ENCODE results near the gene IL10.

Gene IL10

GRCh38 chr1:206738370-206739366 lies 33.6 kb downstream of the IL10 start:
- H3K23ac ChIP-seq (ENCODE audit: low read depth, low read length, poor library complexity), result no peak overlapping the region
- H3K9ac ChIP-seq (ENCODE audit: low read depth, low read length, poor library complexity), result no peak overlapping the region
- no peak for DNase-seq (ENCODE audit: low spot score)
- no peak overlapping the region for H2BK12ac ChIP-seq (ENCODE audit: low read length)
- H3K36me3 ChIP-seq (replicated peaks in 1 of 2; ENCODE audit: control insufficient read depth in 2 of 2, insufficient read depth in 2 of 2, low read length in 2 of 2), result peaks cover 11 to 15% of the 10 kb centered on the region in 2 donors
- WGBS, 2 donors (ENCODE audit: extremely low coverage in 2 of 2, insufficient read length in 2 of 2, insufficient replicate concordance in 1 of 2), result no CpG with 5 or more reads among the region's 3 CpGs
- no peak overlapping the region for H2AK5ac ChIP-seq (ENCODE audit: low read depth, low read length)
- no peak overlapping the region for H2AFZ ChIP-seq (ENCODE audit: low read length)
- no peak overlapping the region for H3K4me3 ChIP-seq (ENCODE audit: low read length in 2 of 2)
- no peak overlapping the region for H4K91ac ChIP-seq (ENCODE audit: low read depth, low read length, poor library complexity)
- H2BK120ac ChIP-seq (ENCODE audit: low read depth, low read length), result no peak overlapping the region
- H4K8ac ChIP-seq (ENCODE audit: low read depth, low read length), result no peak overlapping the region
- no peaks in the 10 kb centered on the region for H3K9me3 ChIP-seq (replicated peaks in 1 of 2; ENCODE audit: control insufficient read depth in 2 of 2, insufficient read depth in 1 of 2, low read depth in 1 of 2, low read length in 2 of 2)
- no peak overlapping the region for H3K18ac ChIP-seq (ENCODE audit: low read length)
- no peaks in the 10 kb centered on the region for H3K79me1 ChIP-seq (ENCODE audit: low read depth, low read length)
- H3K27ac ChIP-seq (replicated peaks; ENCODE audit: low read length), result no peak overlapping the region
- H3K4me1 ChIP-seq (ENCODE audit: control insufficient read depth in 2 of 2, insufficient read depth in 1 of 2, low read depth in 1 of 2, low read length in 2 of 2), result peaks cover 3 to 17% of the 10 kb centered on the region in 2 donors
- no peak overlapping the region for H3K4me2 ChIP-seq (ENCODE audit: insufficient read depth, low read length, poor library complexity, severe bottlenecking)
- no peak overlapping the region for H3K14ac ChIP-seq (ENCODE audit: low read length)
- H2BK15ac ChIP-seq (ENCODE audit: low read length), result no peak overlapping the region
- H2BK5ac ChIP-seq (ENCODE audit: low read length), result no peak overlapping the region
- H3K27me3 ChIP-seq (ENCODE audit: control insufficient read depth in 3 of 3, insufficient read depth in 3 of 3, low read depth in 1 of 3, low read length in 3 of 3), result no peaks in the 10 kb centered on the region
- no peak overlapping the region for H3K4ac ChIP-seq (ENCODE audit: low read length)

- no peaks in the 10 kb centered on the region for H3K79me1 ChIP-seq (ENCODE audit: low read depth, low read length)
- peaks cover 3 to 15% of the 10 kb centered on the region in 2 donors for H3K4me1 ChIP-seq (ENCODE audit: control insufficient read depth in 2 of 2, insufficient read depth in 1 of 2, low read depth in 1 of 2, low read length in 2 of 2)
- WGBS, 2 donors (ENCODE audit: extremely low coverage in 2 of 2, insufficient read length in 2 of 2, insufficient replicate concordance in 1 of 2), result no CpG with 5 or more reads among the region's 3 CpGs
- no peak overlapping the region for H2BK12ac ChIP-seq (ENCODE audit: low read length)
- H2AK5ac ChIP-seq (ENCODE audit: low read depth, low read length), result no peak overlapping the region
- no peak overlapping the region for H4K8ac ChIP-seq (ENCODE audit: low read depth, low read length)
- H3K27ac ChIP-seq (replicated peaks; ENCODE audit: low read length), result no peak overlapping the region
- H3K9ac ChIP-seq (ENCODE audit: low read depth, low read length, poor library complexity), result no peak overlapping the region
- no peak overlapping the region for H3K14ac ChIP-seq (ENCODE audit: low read length)
- no peak overlapping the region for H2BK15ac ChIP-seq (ENCODE audit: low read length)
- no peak overlapping the region for H3K4ac ChIP-seq (ENCODE audit: low read length)
- H3K4me3 ChIP-seq (ENCODE audit: low read length in 2 of 2), result no peak overlapping the region
- no peaks in the 10 kb centered on the region for H3K9me3 ChIP-seq (replicated peaks in 1 of 2; ENCODE audit: control insufficient read depth in 2 of 2, insufficient read depth in 1 of 2, low read depth in 1 of 2, low read length in 2 of 2)
- H4K91ac ChIP-seq (ENCODE audit: low read depth, low read length, poor library complexity), result no peak overlapping the region
- H3K4me2 ChIP-seq (ENCODE audit: insufficient read depth, low read length, poor library complexity, severe bottlenecking), result no peak overlapping the region
- H3K23ac ChIP-seq (ENCODE audit: low read depth, low read length, poor library complexity), result peak overlapping the region; percentile 6
- H3K27me3 ChIP-seq (ENCODE audit: control insufficient read depth in 3 of 3, insufficient read depth in 3 of 3, low read depth in 1 of 3, low read length in 3 of 3), result no peaks in the 10 kb centered on the region
- no peak overlapping the region for H3K18ac ChIP-seq (ENCODE audit: low read length)
- no peak overlapping the region for H2BK5ac ChIP-seq (ENCODE audit: low read length)
- H2BK120ac ChIP-seq (ENCODE audit: low read depth, low read length), result no peak overlapping the region
- peaks cover 15 to 22% of the 10 kb centered on the region in 2 donors for H3K36me3 ChIP-seq (replicated peaks in 1 of 2; ENCODE audit: control insufficient read depth in 2 of 2, insufficient read depth in 2 of 2, low read length in 2 of 2)
- H2AFZ ChIP-seq (ENCODE audit: low read length), result no peak overlapping the region
- no peak for DNase-seq (ENCODE audit: low spot score)
Measured at GRCh38 chr1:206737729-206738201, 34.5 kb downstream of the IL10 start.

GRCh38 chr1:206736878-206737728 lies 35.2 kb downstream of the IL10 start:
- no peak overlapping the region for H2BK120ac ChIP-seq (ENCODE audit: low read depth, low read length)
- H2BK12ac ChIP-seq (ENCODE audit: low read length), result no peak overlapping the region
- no peak for DNase-seq (ENCODE audit: low spot score)
- H3K4me1 ChIP-seq (ENCODE audit: control insufficient read depth in 2 of 2, insufficient read depth in 1 of 2, low read depth in 1 of 2, low read length in 2 of 2), result peaks cover 3 to 12% of the 10 kb centered on the region in 2 donors
- no peak overlapping the region for H4K8ac ChIP-seq (ENCODE audit: low read depth, low read length)
- H3K23ac ChIP-seq (ENCODE audit: low read depth, low read length, poor library complexity), result peak overlapping the region; percentile 6
- H3K9me3 ChIP-seq (replicated peaks in 1 of 2; ENCODE audit: control insufficient read depth in 2 of 2, insufficient read depth in 1 of 2, low read depth in 1 of 2, low read length in 2 of 2), result no peaks in the 10 kb centered on the region
- H3K14ac ChIP-seq (ENCODE audit: low read length), result peak overlapping the region; percentile 50
- H3K27ac ChIP-seq (replicated peaks; ENCODE audit: low read length), result no peak overlapping the region
- peak overlapping the region; percentile 32 for H3K18ac ChIP-seq (ENCODE audit: low read length)
- H3K4me3 ChIP-seq (ENCODE audit: low read length in 2 of 2), result no peak overlapping the region
- no peak overlapping the region for H2AFZ ChIP-seq (ENCODE audit: low read length)
- no peak overlapping the region for H2BK15ac ChIP-seq (ENCODE audit: low read length)
- no CpG with 5 or more reads among the region's 14 CpGs for WGBS, 2 donors (ENCODE audit: extremely low coverage in 2 of 2, insufficient read length in 2 of 2, insufficient replicate concordance in 1 of 2)
- H4K91ac ChIP-seq (ENCODE audit: low read depth, low read length, poor library complexity), result no peak overlapping the region
- H2BK5ac ChIP-seq (ENCODE audit: low read length), result no peak overlapping the region
- H3K79me1 ChIP-seq (ENCODE audit: low read depth, low read length), result no peaks in the 10 kb centered on the region
- no peaks in the 10 kb centered on the region for H3K27me3 ChIP-seq (ENCODE audit: control insufficient read depth in 3 of 3, insufficient read depth in 3 of 3, low read depth in 1 of 3, low read length in 3 of 3)
- H3K4ac ChIP-seq (ENCODE audit: low read length), result no peak overlapping the region
- peaks cover 20 to 29% of the 10 kb centered on the region in 2 donors for H3K36me3 ChIP-seq (replicated peaks in 1 of 2; ENCODE audit: control insufficient read depth in 2 of 2, insufficient read depth in 2 of 2, low read length in 2 of 2)
- no peak overlapping the region for H3K9ac ChIP-seq (ENCODE audit: low read depth, low read length, poor library complexity)
- H2AK5ac ChIP-seq (ENCODE audit: low read depth, low read length), result no peak overlapping the region
- H3K4me2 ChIP-seq (ENCODE audit: insufficient read depth, low read length, poor library complexity, severe bottlenecking), result no peak overlapping the region
